ENCODE data around the gene LINGO1.
A peak's percentile ranks its signal among the peaks of the same experiment; 100 is the strongest.

Gene LINGO1

GRCh38 chr15:77632534-77633133 lies at the start of gene LINGO1:
TSS of gene LINGO1 (minus strand) at chr15:77632912. CDS start at chr15:77632315, 597 bp downstream.
- no peak for DNase-seq

- DNase-seq: no peak
Measured at GRCh38 chr15:77681362-77681761, 48.6 kb upstream of the LINGO1 start.

- DNase-seq: no peak
Measured at GRCh38 chr15:77676569-77677375, 44.1 kb upstream of the LINGO1 start.

GRCh38 chr15:77675806-77676415 lies 43.2 kb upstream of the LINGO1 start:
- DNase-seq: no peak

GRCh38 chr15:77674327-77674726 lies 41.6 kb upstream of the LINGO1 start:
- DNase-seq: no peak

GRCh38 chr15:77673866-77674265 lies 41.2 kb upstream of the LINGO1 start:
- no peak for DNase-seq

- no peak for DNase-seq
Measured at GRCh38 chr15:77672135-77672534, 39.4 kb upstream of the LINGO1 start.

GRCh38 chr15:77671362-77672056 lies 38.8 kb upstream of the LINGO1 start:
- no peak for DNase-seq

- no peak for DNase-seq
Measured at GRCh38 chr15:77670558-77671361, 38.0 kb upstream of the LINGO1 start.

GRCh38 chr15:77669896-77670295 lies 37.2 kb upstream of the LINGO1 start:
- DNase-seq: no peak

GRCh38 chr15:77667338-77668234 lies 34.9 kb upstream of the LINGO1 start:
- no peak for DNase-seq

GRCh38 chr15:77666296-77666660 lies 33.6 kb upstream of the LINGO1 start:
- no peak for DNase-seq

- DNase-seq: no peak
Measured at GRCh38 chr15:77665530-77666295, 33.0 kb upstream of the LINGO1 start.

GRCh38 chr15:77664428-77664827 lies 31.7 kb upstream of the LINGO1 start:
- DNase-seq: no peak

GRCh38 chr15:77663256-77663655 lies 30.5 kb upstream of the LINGO1 start:
- DNase-seq: no peak

- DNase-seq: peak; percentile 1
Measured at GRCh38 chr15:77659350-77660321, 26.9 kb upstream of the LINGO1 start.

- DNase-seq: no peak
Measured at GRCh38 chr15:77658304-77658703, 25.6 kb upstream of the LINGO1 start.

GRCh38 chr15:77657634-77658238 lies 25.0 kb upstream of the LINGO1 start:
- no peak for DNase-seq

- DNase-seq: no peak
Measured at GRCh38 chr15:77656294-77656693, 23.6 kb upstream of the LINGO1 start.

Data from NCI-H446 treated with DMSO at 0.1 percent for 48 hours (cell line).